RPMI7951 (cell line): ENCODE results near the gene NEU3. TPM values are rescaled to one million over a fixed set of nuclear protein-coding genes. Genes with fewer than 3 reads are reported as not detected.
"Not testable (repeated sequence)": the region's sequence is repeated elsewhere in the genome, so short reads cannot be mapped to it uniquely, and the experiment has no call there.

ENCODE experiments used
- DNase-seq: peaks from one replicate; pipeline ENCODE4 v3.0.0-alpha.2; 2012; ENCODE audit warnings: low read depth
- total RNA-seq: library from RNA; depleted of rRNA; stranded (reverse); fragments of >200 nt; shearing (Covaris generic); gene quantifications from 2 replicates; pipeline ENCODE4 v1.2.3, GENCODE V29; 2014; rRNA removed

The NEU3 gene
- 5.5 and 5.9 TPM in 2 replicates for total RNA-seq

GRCh38 chr11:74988541-74989259 lies at the start of gene NEU3:
NEU3 (plus strand) TSS chr11:74988933; CDS start chr11:74989061, 128 bp downstream.
- DNase-seq: peak; percentile 81

GRCh38 chr11:74941492-74941891 lies 47.2 kb upstream of the NEU3 start:
- no peak for DNase-seq

GRCh38 chr11:74942073-74942759 lies 46.5 kb upstream of the NEU3 start:
- DNase-seq: no peak

- peak; percentile 40 for DNase-seq
These were observed 40.2 kb upstream of the NEU3 start for GRCh38 chr11:74948546-74948897.

- peak; percentile 98 for DNase-seq
These were observed 39.6 kb upstream of the NEU3 start, which contains the start of the genes SPCS2 and XRRA1 for GRCh38 chr11:74948898-74949752. SPCS2 (plus strand) TSS chr11:74949266; CDS start chr11:74949286, 20 bp downstream. XRRA1 (minus strand) TSS chr11:74949091; CDS start chr11:74940878, 8,213 bp downstream.

- peak; percentile 4 for DNase-seq
These were observed 39.0 kb upstream of the NEU3 start for GRCh38 chr11:74949753-74950137.

GRCh38 chr11:74950374-74950969 lies 38.3 kb upstream of the NEU3 start:
- DNase-seq: no peak

- no peak for DNase-seq
These were observed 37.5 kb upstream of the NEU3 start for GRCh38 chr11:74951226-74951625.

- DNase-seq: no peak
These were observed 36.0 kb upstream of the NEU3 start for GRCh38 chr11:74952752-74953151.

- DNase-seq: no peak
These were observed 35.3 kb upstream of the NEU3 start for GRCh38 chr11:74953451-74953850.

- DNase-seq: no peak
These were observed 34.5 kb upstream of the NEU3 start for GRCh38 chr11:74954199-74954598.

GRCh38 chr11:74956397-74957015 lies 32.2 kb upstream of the NEU3 start:
- no peak for DNase-seq

- DNase-seq: no peak
These were observed 30.6 kb upstream of the NEU3 start for GRCh38 chr11:74957937-74958629.

GRCh38 chr11:74960128-74960527 lies 28.6 kb upstream of the NEU3 start:
- not testable (repeated sequence) for DNase-seq

- peak; percentile 54 for DNase-seq
These were observed 22.1 kb upstream of the NEU3 start for GRCh38 chr11:74966651-74967050.

- no peak for DNase-seq
These were observed 17.8 kb upstream of the NEU3 start for GRCh38 chr11:74970852-74971395.

- no peak for DNase-seq
These were observed 17.3 kb upstream of the NEU3 start for GRCh38 chr11:74971424-74971823.

- no peak for DNase-seq
These were observed 10.7 kb upstream of the NEU3 start for GRCh38 chr11:74978041-74978440.

- no peak for DNase-seq
These were observed 8.1 kb upstream of the NEU3 start for GRCh38 chr11:74980634-74981033.

- no peak for DNase-seq
These were observed 6.8 kb upstream of the NEU3 start for GRCh38 chr11:74981888-74982287.
